ENCODE data around the gene ATP6V0E1. TPM values are rescaled to one million over a fixed set of nuclear protein-coding genes. Genes with fewer than 3 reads are reported as not detected.
"Not testable (repeated sequence)": the region's sequence is repeated elsewhere in the genome, so short reads cannot be mapped to it uniquely, and the experiment has no call there.

ATP6V0E1 gene
- total and polyA plus RNA-seq, 4 donors = 113 to 502 (median 353) TPM

DNA sequence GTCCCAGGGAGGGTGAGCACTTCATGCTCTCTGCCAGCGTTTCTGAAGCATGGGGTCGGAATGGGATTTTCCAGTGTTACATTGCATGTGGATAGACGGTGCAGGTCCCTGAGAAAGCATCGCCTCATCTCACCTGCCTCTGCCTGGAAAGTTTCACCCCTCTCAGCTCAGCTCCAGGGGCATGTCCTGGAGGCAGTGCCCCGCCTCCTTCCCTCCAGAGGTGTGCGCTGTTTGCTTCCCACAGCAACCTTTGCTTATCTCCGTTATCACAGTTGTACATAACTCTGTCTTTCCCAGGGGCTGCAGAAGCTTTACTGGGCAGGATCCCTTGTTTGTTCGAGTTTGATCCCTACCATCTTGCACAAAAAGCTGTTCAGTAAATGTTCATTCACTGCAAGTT, 61.9 kb downstream of the ATP6V0E1 start:
- 62 to 69% methylated on average over 8 of the region's 8 CpGs for WGBS, 2 donors
- H3K9ac ChIP-seq (ENCODE audit: insufficient read depth in 1 of 2, low read length in 2 of 2) = no peak overlapping the region
- H3K4me3 ChIP-seq = no peak overlapping the region
- DNase-seq = no peak
- no peak overlapping the region for H3K27ac ChIP-seq (ENCODE audit: low read depth in 1 of 2, low read length in 1 of 2)
- no peak for ATAC-seq (ENCODE audit: insufficient read depth, low FRiP score)
- H3K36me3 ChIP-seq (ENCODE audit: control insufficient read depth in 4 of 4, insufficient read depth in 4 of 4, low read length in 4 of 4) = no peaks in the 10 kb centered on the region
- no peaks in the 10 kb centered on the region for H3K9me3 ChIP-seq (ENCODE audit: control insufficient read depth in 4 of 4, insufficient read depth in 3 of 4, low read length in 3 of 4)
- TF ChIP-seq, protein P1, sequence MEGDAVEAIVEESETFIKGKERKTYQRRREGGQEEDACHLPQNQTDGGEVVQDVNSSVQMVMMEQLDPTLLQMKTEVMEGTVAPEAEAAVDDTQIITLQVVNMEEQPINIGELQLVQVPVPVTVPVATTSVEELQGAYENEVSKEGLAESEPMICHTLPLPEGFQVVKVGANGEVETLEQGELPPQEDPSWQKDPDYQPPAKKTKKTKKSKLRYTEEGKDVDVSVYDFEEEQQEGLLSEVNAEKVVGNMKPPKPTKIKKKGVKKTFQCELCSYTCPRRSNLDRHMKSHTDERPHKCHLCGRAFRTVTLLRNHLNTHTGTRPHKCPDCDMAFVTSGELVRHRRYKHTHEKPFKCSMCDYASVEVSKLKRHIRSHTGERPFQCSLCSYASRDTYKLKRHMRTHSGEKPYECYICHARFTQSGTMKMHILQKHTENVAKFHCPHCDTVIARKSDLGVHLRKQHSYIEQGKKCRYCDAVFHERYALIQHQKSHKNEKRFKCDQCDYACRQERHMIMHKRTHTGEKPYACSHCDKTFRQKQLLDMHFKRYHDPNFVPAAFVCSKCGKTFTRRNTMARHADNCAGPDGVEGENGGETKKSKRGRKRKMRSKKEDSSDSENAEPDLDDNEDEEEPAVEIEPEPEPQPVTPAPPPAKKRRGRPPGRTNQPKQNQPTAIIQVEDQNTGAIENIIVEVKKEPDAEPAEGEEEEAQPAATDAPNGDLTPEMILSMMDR (IDR thresholded peaks at IDR 0.05; ENCODE audit: control extremely low read depth, extremely low read depth) = no peak
- H3K27me3 ChIP-seq (ENCODE audit: control insufficient read depth in 3 of 3, insufficient read depth in 3 of 3, low read length in 2 of 3) = no peaks in the 10 kb centered on the region
- no peaks in the 10 kb centered on the region for H3K4me1 ChIP-seq (ENCODE audit: control insufficient read depth in 5 of 5, insufficient read depth in 5 of 5, low read length in 5 of 5)

DNA sequence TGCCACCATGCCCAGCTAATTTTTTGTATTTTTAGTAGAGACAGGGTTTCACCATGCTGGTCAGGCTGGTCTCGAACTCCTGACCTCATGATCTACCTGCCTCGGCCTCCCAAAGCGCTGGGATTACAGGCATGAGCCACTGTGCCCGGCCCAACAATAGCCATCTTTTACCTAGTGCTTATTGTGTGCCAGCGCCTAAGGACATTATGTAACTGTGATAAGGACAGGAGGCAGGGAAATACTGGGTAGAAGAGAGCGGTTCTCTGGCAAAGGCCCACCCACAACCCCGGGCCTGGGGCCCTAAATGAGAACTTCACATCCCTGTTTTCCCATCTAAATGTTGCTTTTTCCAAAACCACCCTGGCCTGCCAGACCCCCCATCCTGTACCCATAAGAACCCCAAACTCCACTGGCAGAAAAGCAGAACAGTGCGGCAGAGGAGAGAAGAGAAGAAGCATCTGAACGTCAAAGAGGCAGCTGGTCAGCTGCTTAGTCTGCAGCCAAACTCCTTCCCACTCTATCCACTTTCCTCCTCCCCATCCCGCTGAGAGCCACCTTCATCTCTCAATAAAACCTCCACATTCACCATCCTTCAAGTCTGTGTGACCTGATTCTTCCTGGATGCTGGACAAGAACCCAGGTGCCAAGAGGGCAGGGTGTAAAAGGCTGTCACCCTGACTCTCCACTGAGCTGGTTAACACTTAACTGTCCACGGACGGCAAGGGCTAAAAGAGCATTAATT, 63.7 kb downstream of the ATP6V0E1 start:
- not testable (repeated sequence) for H3K4me3 ChIP-seq; DNase-seq; H3K9ac ChIP-seq (ENCODE audit: insufficient read depth in 1 of 2, low read length in 2 of 2); H3K36me3 ChIP-seq (ENCODE audit: control insufficient read depth in 4 of 4, insufficient read depth in 4 of 4, low read length in 4 of 4); H3K27me3 ChIP-seq (ENCODE audit: control insufficient read depth in 3 of 3, insufficient read depth in 3 of 3, low read length in 2 of 3); ATAC-seq (ENCODE audit: insufficient read depth, low FRiP score); H3K27ac ChIP-seq (ENCODE audit: low read depth in 1 of 2, low read length in 1 of 2); H3K4me1 ChIP-seq (ENCODE audit: control insufficient read depth in 5 of 5, insufficient read depth in 5 of 5, low read length in 5 of 5); H3K9me3 ChIP-seq (ENCODE audit: control insufficient read depth in 4 of 4, insufficient read depth in 3 of 4, low read length in 3 of 4)
- 71 to 88% methylated on average over 12 of the region's 12 CpGs for WGBS, 2 donors

DNA sequence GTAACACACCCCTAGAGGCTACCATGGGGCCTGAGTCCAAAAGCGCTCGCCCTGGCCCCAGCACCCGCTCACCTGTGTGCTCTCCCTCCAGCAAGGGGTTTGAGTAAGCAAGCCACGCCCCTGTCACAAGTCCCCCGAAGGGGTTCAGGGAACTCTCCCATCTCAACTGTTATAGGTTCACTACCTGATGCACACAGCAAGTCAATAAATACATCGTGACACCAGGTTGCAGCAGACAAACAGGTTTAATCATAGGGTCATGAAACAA, 64.2 kb downstream of the ATP6V0E1 start:
- TF ChIP-seq, protein P1 (IDR thresholded peaks at IDR 0.05; ENCODE audit: control extremely low read depth, extremely low read depth) = no peak
- no peaks in the 10 kb centered on the region for H3K9me3 ChIP-seq (ENCODE audit: control insufficient read depth in 4 of 4, insufficient read depth in 3 of 4, low read length in 3 of 4)
- H3K9ac ChIP-seq (ENCODE audit: insufficient read depth in 1 of 2, low read length in 2 of 2) = no peak overlapping the region
- 73% methylated on average over 6 of the region's 6 CpGs for WGBS, 2 donors
- no peaks in the 10 kb centered on the region for H3K36me3 ChIP-seq (ENCODE audit: control insufficient read depth in 4 of 4, insufficient read depth in 4 of 4, low read length in 4 of 4)
- no peak overlapping the region for H3K27ac ChIP-seq (ENCODE audit: low read depth in 1 of 2, low read length in 1 of 2)
- DNase-seq (no peak), ATAC-seq (ENCODE audit: insufficient read depth, low FRiP score) (no peak)
- no peaks in the 10 kb centered on the region for H3K27me3 ChIP-seq (ENCODE audit: control insufficient read depth in 3 of 3, insufficient read depth in 3 of 3, low read length in 2 of 3)
- H3K4me1 ChIP-seq (ENCODE audit: control insufficient read depth in 5 of 5, insufficient read depth in 5 of 5, low read length in 5 of 5) = no peaks in the 10 kb centered on the region
- no peak overlapping the region for H3K4me3 ChIP-seq

DNA sequence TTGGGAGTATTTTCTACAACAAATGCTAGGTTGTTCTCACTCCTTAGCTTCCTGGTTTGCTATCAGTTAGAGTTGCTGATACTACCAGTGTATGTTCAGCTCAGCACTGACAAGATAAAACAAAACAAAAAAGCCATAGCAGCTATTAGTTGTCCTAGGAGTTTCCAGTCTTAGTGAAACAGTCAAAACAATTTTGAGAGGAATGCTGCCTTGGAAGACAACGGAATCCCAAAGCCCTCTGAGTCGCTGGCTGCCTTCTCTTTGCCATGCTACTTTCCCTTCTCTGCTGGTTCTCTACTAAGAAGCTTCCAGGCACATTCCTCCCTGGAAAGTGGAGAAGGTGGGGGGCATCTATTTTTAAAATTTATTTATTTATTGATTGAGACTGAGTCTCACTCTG, 67.2 kb downstream of the ATP6V0E1 start:
- Histone ChIP-seq H3K27me3 (ENCODE audit: control insufficient read depth in 3 of 3, insufficient read depth in 3 of 3, low read length in 2 of 3) (peaks cover 0 to 10% (median 0%) of the 10 kb centered on the region in 3 donors), H3K9me3 (ENCODE audit: control insufficient read depth in 4 of 4, insufficient read depth in 3 of 4, low read length in 3 of 4) (no peaks in the 10 kb centered on the region), H3K36me3 (ENCODE audit: control insufficient read depth in 4 of 4, insufficient read depth in 4 of 4, low read length in 4 of 4) (no peaks in the 10 kb centered on the region), H3K4me1 (ENCODE audit: control insufficient read depth in 5 of 5, insufficient read depth in 5 of 5, low read length in 5 of 5) (peaks cover 0 to 6% (median 0%) of the 10 kb centered on the region in 5 donors), H3K27ac (ENCODE audit: low read depth in 1 of 2, low read length in 1 of 2) (no peak overlapping the region), H3K9ac (ENCODE audit: insufficient read depth in 1 of 2, low read length in 2 of 2) (no peak overlapping the region), H3K4me3 (no peak overlapping the region)
- no peak for ATAC-seq (ENCODE audit: insufficient read depth, low FRiP score)
- WGBS, 2 donors = 85 to 94% methylated on average over 2 of the region's 2 CpGs
- DNase-seq = no peak
- TF ChIP-seq, protein P1 (IDR thresholded peaks at IDR 0.05; ENCODE audit: control extremely low read depth, extremely low read depth) = no peak
